B cell (primary cell): ENCODE data around the gene TFB1M. TPM values are rescaled to one million over a fixed set of nuclear protein-coding genes. Genes with fewer than 3 reads are reported as not detected.

Experiments
- ATAC-seq: fragments of 200-7000 bp; cut with Tn5 transposase; one replicate; pipeline ENCODE4 v1.10.0; 2021; ENCODE audit warnings: low read depth, mild to moderate bottlenecking, moderate number of reproducible peaks, moderate library complexity
- CTCF ChIA-PET: fragments of 350-600 bp; sonication (Branson Sonifier 250); formaldehyde crosslinking; loops from one replicate; lab custom pipeline; 2021; ENCODE audit warnings: antibody characterized with exemption, inconsistent platforms; lab: Charles Lee
- POLR2A ChIA-PET: fragments of 350-600 bp; sonication (Branson Sonifier 250); formaldehyde crosslinking; loops from one replicate; lab custom pipeline; 2021; ENCODE audit warnings: antibody characterized with exemption; lab: Charles Lee
- DNase-seq: peaks from one replicate; pipeline ENCODE4 v3.0.0; 2013
- H2AFZ ChIP-seq: 2 replicates; pipeline ENCODE4 v1.6.1; 2012; ENCODE audit warnings: mild to moderate bottlenecking, low read depth, low read length; ENCODE audit not compliant: insufficient read depth, poor library complexity, severe bottlenecking
- H3K27ac ChIP-seq, 2 donors: 1 replicate in 1 of 2; 2 replicates in 1 of 2; pipeline ENCODE4 v1.5.1; 2012 to 2013; ENCODE audit warnings: low read length in 2 of 2, mild to moderate bottlenecking in 2 of 2, moderate library complexity in 1 of 2
- H3K27me3 ChIP-seq, 4 experiments: fragments of 200-600 bp in 1 of 4; sonication (generic) in 1 of 4; replicated peaks in 1 of 4; 1 replicate in 2 of 4; 2 replicates in 2 of 4; pipeline versions ENCODE4 v1.6.1 to v1.7.0; 2013 to 2016; ENCODE audit warnings: low read length in 3 of 4, mild to moderate bottlenecking in 2 of 4, mixed read lengths in 1 of 4, moderate library complexity in 1 of 4; ENCODE audit not compliant: insufficient read depth in 4 of 4, control insufficient read depth in 3 of 4; ENCODE audit errors: control extremely low read depth in 1 of 4
- H3K36me3 ChIP-seq, 2 experiments: replicated peaks in 1 of 2; 1 replicate in 1 of 2; 2 replicates in 1 of 2; pipeline versions ENCODE4 v1.6.1 to v1.7.1; 2013; ENCODE audit warnings: low read length in 1 of 2; ENCODE audit not compliant: insufficient read depth in 2 of 2, control insufficient read depth in 1 of 2; ENCODE audit errors: control extremely low read depth in 1 of 2, extremely low read depth in 1 of 2
- H3K4me1 ChIP-seq, 2 donors: fragments of 200-600 bp in 1 of 2; sonication (generic) in 1 of 2; 1 replicate in 1 of 2; 2 replicates in 1 of 2; pipeline versions ENCODE4 v1.5.1 to v1.6.1; 2013 to 2017; ENCODE audit warnings: low read length in 2 of 2; ENCODE audit not compliant: control insufficient read depth in 2 of 2, insufficient read depth in 2 of 2
- H3K4me2 ChIP-seq: replicated peaks from 2 replicates; pipeline ENCODE3; 2012; ENCODE audit warnings: mild to moderate bottlenecking, low read depth, low read length; ENCODE audit not compliant: poor library complexity, severe bottlenecking
- H3K4me3 ChIP-seq, 5 experiments: fragments of 200-600 bp in 1 of 5; sonication (generic) in 1 of 5; 1 replicate in 3 of 5; 2 replicates in 2 of 5; pipeline versions ENCODE4 v1.5.1 to v1.7.0; 2011 to 2016; ENCODE audit warnings: low read length in 4 of 5, mild to moderate bottlenecking in 4 of 5, low read depth in 2 of 5, control low read depth in 1 of 5, moderate library complexity in 1 of 5; ENCODE audit not compliant: insufficient read depth in 1 of 5; ENCODE audit errors: control extremely low read depth in 1 of 5, extremely low read depth in 1 of 5
- H3K79me2 ChIP-seq: fragments of 200-600 bp; sonication (generic); one replicate; pipeline ENCODE4 v1.6.0; 2016; ENCODE audit warnings: low read length; ENCODE audit not compliant: control insufficient read depth, insufficient read depth
- H3K9ac ChIP-seq: fragments of 200-600 bp; sonication (generic); 2 replicates; pipeline ENCODE4 v1.6.1; 2017; ENCODE audit warnings: mild to moderate bottlenecking, low read length, moderate library complexity
- H3K9me3 ChIP-seq, 3 donors: one replicate each; pipeline versions ENCODE4 v1.6.1 to v1.7.1; 2013; ENCODE audit warnings: low read length in 2 of 3; ENCODE audit not compliant: control insufficient read depth in 2 of 3, insufficient read depth in 1 of 3; ENCODE audit errors: control extremely low read depth in 1 of 3
- H4K20me1 ChIP-seq: 2 replicates; pipeline ENCODE4 v1.6.0; 2012; ENCODE audit warnings: mild to moderate bottlenecking, low read length; ENCODE audit not compliant: insufficient read depth, control insufficient read depth, poor library complexity, severe bottlenecking
- H3K27ac Mint-ChIP-seq: one replicate; pipeline ENCODE4 v1.8.0; 2021; ENCODE audit warnings: mixed read lengths
- H3K27me3 Mint-ChIP-seq: one replicate; pipeline ENCODE4 v1.8.0; 2021; ENCODE audit warnings: mixed read lengths
- H3K4me1 Mint-ChIP-seq: one replicate; pipeline ENCODE4 v1.8.0; 2021; ENCODE audit warnings: mixed read lengths
- H3K4me3 Mint-ChIP-seq: one replicate; pipeline ENCODE4 v1.8.0; 2021; ENCODE audit warnings: mixed read lengths
- H3K9me3 Mint-ChIP-seq: one replicate; pipeline ENCODE4 v1.8.0; 2022; ENCODE audit warnings: mixed read lengths; ENCODE audit not compliant: insufficient read depth
- CTCF ChIP-seq: fragments of 200-600 bp; IDR thresholded peaks from one replicate; pipeline ENCODE4 v1.8.0; 2022; ENCODE audit warnings: antibody characterized with exemption, mild to moderate bottlenecking
- EZH2 ChIP-seq: IDR thresholded peaks from 2 replicates; pipeline ENCODE4 v1.6.1; 2012; ENCODE audit warnings: borderline replicate concordance, low read depth, mild to moderate bottlenecking, moderate library complexity, low read length; ENCODE audit not compliant: insufficient read depth, poor library complexity, severe bottlenecking
- WGBS: methylation state at CpG from one replicate; pipeline ENCODE4 v1.1.5; 2013; ENCODE audit warnings: missing lambda C conversion rate; ENCODE audit not compliant: insufficient coverage; 5-methylcytosine and 5-hydroxymethylcytosine counted together
- intact Hi-C: fragments of 100-400 bp; cut with micrococcal nuclease; formaldehyde crosslinking; loops from one replicate; pipeline ENCODE4 v1.10.0; 2022
- polyA plus RNA-seq: library from polyadenylated mRNA; depleted of rRNA; stranded (reverse); fragments of >200 nt; gene quantifications from 2 replicates; pipeline ENCODE4 v1.2.3, GENCODE V29; 2012
- total RNA-seq, 2 donors: library from RNA; stranded (reverse); fragments of 120-200 nt in 1 of 2; gene quantifications; 1 replicate in 1 of 2; 2 replicates in 1 of 2; pipeline versions ENCODE4 v1.2.3 to v1.2.4, GENCODE V29; 2013 to 2022

The TFB1M gene
- total and polyA plus RNA-seq, 2 donors (not counting 1 experiment from before 2014, with no cell fraction given), result 18.6 to 49.9 TPM

GRCh38 chr6:155248008-155249001 lies 66.0 kb downstream of the TFB1M start:
- WGBS, result 90% methylated on average over 24 of the region's 30 CpGs
- DNase-seq, result peak; percentile 56
- Histone ChIP-seq H3K4me3 (no peak overlapping the region), H3K4me1 (no peaks in the 10 kb centered on the region), H3K27ac (no peak overlapping the region), H3K9me3 (peaks cover 0 to under 1% (median 0%) of the 10 kb centered on the region in 3 donors), H2AFZ (no peak overlapping the region), H3K4me2 (no peak overlapping the region), H3K79me2 (no peaks in the 10 kb centered on the region), H3K27me3 (no peaks in the 10 kb centered on the region), H3K9ac (no peak overlapping the region), H4K20me1 (no peaks in the 10 kb centered on the region), H3K36me3 (peaks cover 0 to 12% of the 10 kb centered on the region in 2 experiments)
- Mint-ChIP-seq H3K27ac (no peak overlapping the region), H3K4me3 (no peak overlapping the region), H3K4me1 (peaks cover 2% of the 10 kb centered on the region), H3K9me3 (no peaks in the 10 kb centered on the region), H3K27me3 (no peaks in the 10 kb centered on the region)
- ATAC-seq, result peak; percentile 56
- TF ChIP-seq EZH2 (no peak), CTCF (peak; percentile 56)
- intact Hi-C loops, result loop anchor here (1.0 kb wide), 5 partner anchors 67 to 573 kb away; no protein-coding TSS in a partner anchor
- ChIA-PET POLR2A (interaction anchor here (0.8 kb wide), 1 partner anchor 67 kb away, joined by 4 read pairs; no protein-coding TSS in a partner anchor), CTCF (interaction anchor here (0.7 to 5.9 kb wide), 17 partner anchors 8 to 573 kb away, joined by 3 to 92 read pairs (median 5); no protein-coding TSS in a partner anchor)
